Thymus (tissue), 11 donors: ENCODE results near the gene ATOH8. TPM values are rescaled to one million over a fixed set of nuclear protein-coding genes. Genes with fewer than 3 reads are reported as not detected.

Source experiments
- DNase-seq, 9 donors: peaks; one replicate each; pipeline ENCODE4 v3.0.0-alpha.2; 2013; ENCODE audit warnings: low spot score in 9 of 9, low read depth in 6 of 9, missing footprints in 1 of 9
- H3K27ac ChIP-seq, 2 donors: one replicate each; pipeline ENCODE4 v1.5.1; 2013; ENCODE audit warnings: control low read depth in 1 of 2, low read depth in 1 of 2, low read length in 1 of 2, mild to moderate bottlenecking in 1 of 2, moderate library complexity in 1 of 2
- H3K27me3 ChIP-seq, 2 donors: one replicate each; pipeline ENCODE4 v1.5.1; 2013; ENCODE audit warnings: low read length in 1 of 2; ENCODE audit not compliant: control insufficient read depth in 2 of 2, insufficient read depth in 1 of 2
- H3K36me3 ChIP-seq, 2 donors: one replicate each; pipeline ENCODE4 v1.5.1; 2013; ENCODE audit warnings: low read length in 1 of 2, mild to moderate bottlenecking in 1 of 2, moderate library complexity in 1 of 2; ENCODE audit not compliant: control insufficient read depth in 2 of 2, insufficient read depth in 2 of 2
- H3K4me1 ChIP-seq, 2 donors: one replicate each; pipeline ENCODE4 v1.5.1; 2013; ENCODE audit warnings: low read length in 2 of 2; ENCODE audit not compliant: control insufficient read depth in 2 of 2, insufficient read depth in 2 of 2
- H3K4me3 ChIP-seq, 2 donors: one replicate each; pipeline ENCODE4 v1.5.1; 2013; ENCODE audit warnings: low read length in 2 of 2, control low read depth in 1 of 2, mild to moderate bottlenecking in 1 of 2
- H3K9me3 ChIP-seq, 2 donors: one replicate each; pipeline ENCODE4 v1.5.1; 2013; ENCODE audit warnings: low read length in 1 of 2, mild to moderate bottlenecking in 1 of 2; ENCODE audit not compliant: control insufficient read depth in 2 of 2, insufficient read depth in 1 of 2
- WGBS: extraction: QIAGEN DNeasy Blood & Tissue Kit; methylation state at CpG from one replicate; pipeline ENCODE4 v1.1.7; 2013; 5-methylcytosine and 5-hydroxymethylcytosine counted together
- polyA plus RNA-seq: library from polyadenylated mRNA; stranded (reverse); fragments of 200-250 nt; gene quantifications from one replicate; pipeline ENCODE4 v1.2.3, GENCODE V29; 2013
- total RNA-seq: library from RNA; stranded (reverse); fragments of 120-200 nt; gene quantifications from one replicate; pipeline ENCODE4 v1.2.4, GENCODE V29; 2013
- donor health status: healthy.

Gene ATOH8
- total and polyA plus RNA-seq, 2 donors = 2.0 to 19.1 TPM

GRCh38 chr2:85785027-85785822 lies 31.4 kb downstream of the ATOH8 start:
- H3K36me3 ChIP-seq = no peaks in the 10 kb centered on the region
- no peak for DNase-seq
- 20% methylated on average over 25 of the region's 25 CpGs for WGBS
- no peak overlapping the region for H3K4me3 ChIP-seq
- H3K4me1 ChIP-seq = no peaks in the 10 kb centered on the region
- H3K9me3 ChIP-seq = no peaks in the 10 kb centered on the region
- no peak overlapping the region for H3K27ac ChIP-seq
- peaks cover 0 to 7% of the 10 kb centered on the region in 2 donors for H3K27me3 ChIP-seq

GRCh38 chr2:85785871-85786270 lies 32.1 kb downstream of the ATOH8 start:
- no peaks in the 10 kb centered on the region for H3K36me3 ChIP-seq
- no peaks in the 10 kb centered on the region for H3K4me1 ChIP-seq
- H3K4me3 ChIP-seq = no peak overlapping the region
- 92% methylated on average over 4 of the region's 4 CpGs for WGBS
- H3K9me3 ChIP-seq = no peaks in the 10 kb centered on the region
- H3K27me3 ChIP-seq = peaks cover 0 to 11% of the 10 kb centered on the region in 2 donors
- no peak overlapping the region for H3K27ac ChIP-seq
- no peak for DNase-seq

DNA sequence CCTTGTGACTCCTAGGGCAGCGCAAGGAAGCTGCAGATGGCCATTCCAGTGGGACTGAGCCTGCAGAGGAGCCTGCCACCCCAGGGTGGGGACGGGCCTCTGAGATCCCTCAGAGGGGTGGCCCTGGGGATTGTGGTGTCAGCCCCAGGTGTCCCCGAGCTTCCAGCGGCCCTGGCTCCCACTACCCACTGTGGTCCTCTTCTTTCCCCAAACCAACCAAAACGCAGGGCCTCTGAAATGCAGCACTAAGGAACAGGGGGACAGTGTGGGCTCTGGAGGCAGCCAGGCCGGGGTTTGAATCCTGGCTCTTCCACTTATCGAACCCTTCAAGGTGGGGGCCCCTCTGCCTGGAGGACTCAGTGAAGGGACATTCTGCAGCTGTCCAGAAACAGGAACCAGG lies 32.7 kb downstream of the ATOH8 start:
- DNase-seq = no peak
- Histone ChIP-seq H3K36me3 (no peaks in the 10 kb centered on the region), H3K9me3 (no peaks in the 10 kb centered on the region), H3K4me1 (no peaks in the 10 kb centered on the region), H3K27me3 (peaks cover 0 to 12% of the 10 kb centered on the region in 2 donors), H3K27ac (no peak overlapping the region), H3K4me3 (no peak overlapping the region)
- 96% methylated on average over 7 of the region's 7 CpGs for WGBS

- Histone ChIP-seq H3K4me3 (no peak overlapping the region), H3K27me3 (peaks cover 0 to 12% of the 10 kb centered on the region in 2 donors), H3K4me1 (no peaks in the 10 kb centered on the region), H3K36me3 (no peaks in the 10 kb centered on the region), H3K27ac (no peak overlapping the region), H3K9me3 (no peaks in the 10 kb centered on the region)
- WGBS = 95% methylated on average over 14 of the region's 14 CpGs
- DNase-seq = no peak
These were observed 33.1 kb downstream of the ATOH8 start for GRCh38 chr2:85786865-85787264.

- 89% methylated on average over 8 of the region's 8 CpGs for WGBS
- H3K4me1 ChIP-seq = no peaks in the 10 kb centered on the region
- no peaks in the 10 kb centered on the region for H3K36me3 ChIP-seq
- no peaks in the 10 kb centered on the region for H3K9me3 ChIP-seq
- no peak overlapping the region for H3K27ac ChIP-seq
- H3K4me3 ChIP-seq = no peak overlapping the region
- DNase-seq = no peak
- H3K27me3 ChIP-seq = peaks cover 0 to 15% of the 10 kb centered on the region in 2 donors
These were observed 33.6 kb downstream of the ATOH8 start for GRCh38 chr2:85787282-85787980.

- DNase-seq = no peak
- Histone ChIP-seq H3K9me3 (no peaks in the 10 kb centered on the region), H3K27ac (no peak overlapping the region), H3K36me3 (no peaks in the 10 kb centered on the region), H3K4me3 (no peak overlapping the region), H3K4me1 (no peaks in the 10 kb centered on the region), H3K27me3 (peaks cover 0 to 15% of the 10 kb centered on the region in 2 donors)
- WGBS = 95% methylated on average over 6 of the region's 6 CpGs
These were observed 34.2 kb downstream of the ATOH8 start for GRCh38 chr2:85787981-85788340.

DNA sequence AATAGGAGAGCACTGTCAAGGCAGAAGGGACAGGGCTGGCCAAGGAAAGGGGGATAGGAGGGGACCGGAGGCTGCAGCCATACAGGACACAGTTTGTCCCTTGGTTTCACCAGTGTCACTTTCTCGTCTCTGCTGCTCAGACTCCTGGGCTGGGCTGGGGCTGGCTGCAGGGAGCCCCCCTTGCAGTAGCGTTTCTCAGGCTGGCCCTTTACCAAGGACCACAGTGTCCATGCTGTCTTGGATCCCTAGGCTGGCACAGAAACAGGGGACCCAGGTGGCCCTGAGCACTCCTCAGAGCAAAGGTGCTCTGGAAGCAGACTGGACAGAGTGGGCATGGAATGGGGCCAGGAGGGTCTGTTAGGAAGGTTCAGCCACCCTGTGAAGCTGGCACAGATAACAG lies 34.8 kb downstream of the ATOH8 start:
- no peak for DNase-seq
- Histone ChIP-seq H3K36me3 (no peaks in the 10 kb centered on the region), H3K4me1 (no peaks in the 10 kb centered on the region), H3K9me3 (no peaks in the 10 kb centered on the region), H3K27ac (no peak overlapping the region), H3K4me3 (no peak overlapping the region), H3K27me3 (peaks cover 0 to 15% of the 10 kb centered on the region in 2 donors)
- WGBS = 97% methylated on average over 3 of the region's 3 CpGs

DNA sequence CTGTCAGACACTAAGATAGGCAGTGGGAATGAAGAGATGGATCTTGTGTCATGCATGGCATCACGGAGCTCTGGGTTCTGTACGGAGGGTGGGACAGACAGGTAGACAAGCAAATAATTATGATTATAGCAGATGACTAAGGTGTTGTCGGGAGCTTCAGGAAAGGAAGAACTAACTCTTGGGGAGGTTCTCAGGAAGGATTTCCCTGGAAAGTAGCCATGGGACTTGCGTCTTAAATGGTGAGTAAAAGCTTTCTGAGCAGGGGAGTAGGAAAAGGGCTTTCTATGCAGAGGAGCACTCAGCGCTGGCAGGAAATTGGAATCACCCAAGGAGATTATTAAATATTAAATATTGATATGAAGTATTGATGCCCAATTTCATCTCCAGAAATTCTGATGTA lies 35.5 kb downstream of the ATOH8 start:
- Histone ChIP-seq H3K9me3 (no peaks in the 10 kb centered on the region), H3K36me3 (no peaks in the 10 kb centered on the region), H3K27me3 (peaks cover 0 to 15% of the 10 kb centered on the region in 2 donors), H3K27ac (no peak overlapping the region), H3K4me3 (no peak overlapping the region), H3K4me1 (no peaks in the 10 kb centered on the region)
- no peak for DNase-seq
- 98% methylated on average over 5 of the region's 5 CpGs for WGBS

GRCh38 chr2:85790032-85790431 lies 36.2 kb downstream of the ATOH8 start:
- no peak for DNase-seq
- 67% methylated on average over 4 of the region's 4 CpGs for WGBS

More at GRCh38 chr2:85790032-85790431, 36.2 kb downstream of the ATOH8 start:
- peaks cover 0 to 14% of the 10 kb centered on the region in 2 donors for H3K27me3 ChIP-seq
- H3K27ac ChIP-seq = no peak overlapping the region
- no peak overlapping the region for H3K4me3 ChIP-seq
- no peaks in the 10 kb centered on the region for H3K36me3 ChIP-seq
- H3K9me3 ChIP-seq = no peaks in the 10 kb centered on the region
- no peaks in the 10 kb centered on the region for H3K4me1 ChIP-seq
